Central memory CD8-positive, alpha-beta T cell (primary cell): Measurements from ENCODE around the gene DUSP16.

ENCODE experiments used
- ATAC-seq: fragments of 150-1000 bp; cut with Tn5 transposase; replicated peaks from 2 replicates; pipeline ENCODE4 v1.10.0; 2022; ENCODE audit warnings: mild to moderate bottlenecking, moderate FRiP score, moderate number of reproducible peaks; ENCODE audit not compliant: poor library complexity, severe bottlenecking; ENCODE audit errors: extremely low read depth
- DNase-seq, 2 donors: peaks; one replicate each; pipeline ENCODE4 v3.0.0; 2021; ENCODE audit warnings: low spot score in 2 of 2
- H3K27ac Mint-ChIP-seq: one replicate; pipeline ENCODE4 v1.8.0; 2022; ENCODE audit warnings: low read depth, mild to moderate bottlenecking, moderate library complexity, mixed read lengths
- H3K27me3 Mint-ChIP-seq: one replicate; pipeline ENCODE4 v1.8.0; 2022; ENCODE audit warnings: mixed read lengths
- H3K36me3 Mint-ChIP-seq: one replicate; pipeline ENCODE4 v1.8.0; 2022; ENCODE audit warnings: mild to moderate bottlenecking, moderate library complexity, mixed read lengths; ENCODE audit not compliant: insufficient read depth
- H3K4me1 Mint-ChIP-seq: one replicate; pipeline ENCODE4 v1.8.0; 2022; ENCODE audit warnings: mixed read lengths
- H3K4me3 Mint-ChIP-seq: one replicate; pipeline ENCODE4 v1.8.0; 2022; ENCODE audit warnings: mild to moderate bottlenecking, moderate library complexity, mixed read lengths
- H3K9me3 Mint-ChIP-seq: one replicate; pipeline ENCODE4 v1.8.0; 2022; ENCODE audit warnings: mixed read lengths

The DUSP16 gene

GRCh38 chr12:12553208-12553785 lies 9.4 kb downstream of the DUSP16 start:
- Mint-ChIP-seq H3K36me3 (peaks cover 1% of the 10 kb centered on the region), H3K4me3 (no peak overlapping the region), H3K4me1 (no peaks in the 10 kb centered on the region), H3K27me3 (no peaks in the 10 kb centered on the region), H3K9me3 (no peaks in the 10 kb centered on the region), H3K27ac (no peak overlapping the region)
- ATAC-seq (no peak), DNase-seq (no peak)

GRCh38 chr12:12551115-12551514 lies 11.5 kb downstream of the DUSP16 start:
- Mint-ChIP-seq H3K9me3 (no peaks in the 10 kb centered on the region), H3K4me1 (no peaks in the 10 kb centered on the region), H3K27ac (no peak overlapping the region), H3K27me3 (no peaks in the 10 kb centered on the region), H3K4me3 (no peak overlapping the region), H3K36me3 (peaks cover 1% of the 10 kb centered on the region)
- DNase-seq: no peak
- no peak for ATAC-seq

GRCh38 chr12:12550277-12550676 lies 12.4 kb downstream of the DUSP16 start:
- no peak overlapping the region for H3K4me3 Mint-ChIP-seq

GRCh38 chr12:12549426-12549825 lies 13.2 kb downstream of the DUSP16 start:
- Mint-ChIP-seq H3K27me3 (no peaks in the 10 kb centered on the region), H3K4me1 (no peaks in the 10 kb centered on the region), H3K27ac (no peak overlapping the region), H3K4me3 (no peak overlapping the region), H3K36me3 (peaks cover 4% of the 10 kb centered on the region), H3K9me3 (no peaks in the 10 kb centered on the region)
- DNase-seq (no peak), ATAC-seq (no peak)

More at GRCh38 chr12:12550277-12550676, 12.4 kb downstream of the DUSP16 start:
- peaks cover 4% of the 10 kb centered on the region for H3K36me3 Mint-ChIP-seq
- ATAC-seq (no peak), DNase-seq (no peak)
- H3K4me1 Mint-ChIP-seq: no peaks in the 10 kb centered on the region
- no peaks in the 10 kb centered on the region for H3K9me3 Mint-ChIP-seq
- H3K27me3 Mint-ChIP-seq: no peaks in the 10 kb centered on the region
- H3K27ac Mint-ChIP-seq: no peak overlapping the region

GRCh38 chr12:12548713-12549112 lies 13.9 kb downstream of the DUSP16 start:
- H3K36me3 Mint-ChIP-seq: peaks cover 3% of the 10 kb centered on the region
- no peak overlapping the region for H3K27ac Mint-ChIP-seq
- no peaks in the 10 kb centered on the region for H3K4me1 Mint-ChIP-seq
- no peaks in the 10 kb centered on the region for H3K9me3 Mint-ChIP-seq
- H3K27me3 Mint-ChIP-seq: no peaks in the 10 kb centered on the region
- ATAC-seq: no peak
- no peak overlapping the region for H3K4me3 Mint-ChIP-seq
- DNase-seq: no peak

- no peaks in the 10 kb centered on the region for H3K9me3 Mint-ChIP-seq
- no peak overlapping the region for H3K27ac Mint-ChIP-seq
- no peaks in the 10 kb centered on the region for H3K4me1 Mint-ChIP-seq
- ATAC-seq (no peak), DNase-seq (no peak)
- H3K36me3 Mint-ChIP-seq: peaks cover 6% of the 10 kb centered on the region
- H3K27me3 Mint-ChIP-seq: no peaks in the 10 kb centered on the region
- no peak overlapping the region for H3K4me3 Mint-ChIP-seq
These were observed 16.3 kb downstream of the DUSP16 start for GRCh38 chr12:12546314-12546772.

GRCh38 chr12:12543959-12544358 lies 18.7 kb downstream of the DUSP16 start:
- Mint-ChIP-seq H3K36me3 (peaks cover 6% of the 10 kb centered on the region), H3K4me1 (peaks cover 12% of the 10 kb centered on the region), H3K27me3 (no peaks in the 10 kb centered on the region), H3K27ac (no peak overlapping the region), H3K9me3 (no peaks in the 10 kb centered on the region), H3K4me3 (no peak overlapping the region)
- DNase-seq (no peak), ATAC-seq (no peak)

GRCh38 chr12:12542964-12543363 lies 19.7 kb downstream of the DUSP16 start:
- Mint-ChIP-seq H3K9me3 (no peaks in the 10 kb centered on the region), H3K36me3 (peaks cover 6% of the 10 kb centered on the region), H3K4me3 (no peak overlapping the region), H3K4me1 (peaks cover 12% of the 10 kb centered on the region), H3K27me3 (no peaks in the 10 kb centered on the region), H3K27ac (no peak overlapping the region)
- no peak for DNase-seq
- ATAC-seq: no peak

GRCh38 chr12:12542286-12542685 lies 20.4 kb downstream of the DUSP16 start:
- Mint-ChIP-seq H3K4me3 (no peak overlapping the region), H3K27me3 (no peaks in the 10 kb centered on the region), H3K36me3 (peaks cover 6% of the 10 kb centered on the region), H3K4me1 (peaks cover 12% of the 10 kb centered on the region), H3K27ac (no peak overlapping the region), H3K9me3 (no peaks in the 10 kb centered on the region)
- DNase-seq (no peak), ATAC-seq (no peak)

GRCh38 chr12:12541782-12542181 lies 20.9 kb downstream of the DUSP16 start:
- ATAC-seq: no peak
- Mint-ChIP-seq H3K4me3 (no peak overlapping the region), H3K36me3 (peaks cover 6% of the 10 kb centered on the region), H3K27ac (no peak overlapping the region), H3K9me3 (no peaks in the 10 kb centered on the region), H3K4me1 (peaks cover 12% of the 10 kb centered on the region), H3K27me3 (no peaks in the 10 kb centered on the region)
- DNase-seq: no peak

GRCh38 chr12:12540261-12541013 lies 22.2 kb downstream of the DUSP16 start:
- Mint-ChIP-seq H3K9me3 (no peaks in the 10 kb centered on the region), H3K4me1 (peaks cover 15% of the 10 kb centered on the region), H3K4me3 (no peak overlapping the region), H3K36me3 (peaks cover 3% of the 10 kb centered on the region), H3K27me3 (no peaks in the 10 kb centered on the region), H3K27ac (peak overlapping the region; percentile 32)
- ATAC-seq (no peak), DNase-seq (no peak)

GRCh38 chr12:12539028-12539810 lies 23.4 kb downstream of the DUSP16 start:
- no peak overlapping the region for H3K4me3 Mint-ChIP-seq
- H3K4me1 Mint-ChIP-seq: peaks cover 16% of the 10 kb centered on the region
- DNase-seq (no peak), ATAC-seq (no peak)
- peaks cover 3% of the 10 kb centered on the region for H3K36me3 Mint-ChIP-seq
- no peak overlapping the region for H3K27ac Mint-ChIP-seq
- no peaks in the 10 kb centered on the region for H3K9me3 Mint-ChIP-seq
- no peaks in the 10 kb centered on the region for H3K27me3 Mint-ChIP-seq
